TTC549 (cell line): Measurements from ENCODE around the gene SMTN.

Experiments
- FAIRE-seq: peaks from 2 replicates; lab custom pipeline; 2012; peaks lifted over from hg19 to GRCh38; lab: Jason Lieb, UNC

Gene SMTN

GRCh38 chr22:31127181-31127772 lies 46.2 kb downstream of the SMTN start:
- FAIRE-seq, result no peak

GRCh38 chr22:31128156-31128555 lies 47.0 kb downstream of the SMTN start:
- FAIRE-seq, result no peak

- FAIRE-seq, result no peak
These were observed 49.8 kb downstream of the SMTN start for GRCh38 chr22:31130873-31131272.

GRCh38 chr22:31133911-31134310 lies 52.8 kb downstream of the SMTN start:
- no peak for FAIRE-seq

- no peak for FAIRE-seq
These were observed 53.6 kb downstream of the SMTN start for GRCh38 chr22:31134688-31135087.

GRCh38 chr22:31135706-31136105 lies 54.6 kb downstream of the SMTN start:
- no peak for FAIRE-seq

- no peak for FAIRE-seq
These were observed 55.0 kb downstream of the SMTN start for GRCh38 chr22:31136155-31136554.

GRCh38 chr22:31136711-31137110 lies 55.6 kb downstream of the SMTN start:
- FAIRE-seq, result no peak

- no peak for FAIRE-seq
These were observed 56.6 kb downstream of the SMTN start for GRCh38 chr22:31137721-31138120.

GRCh38 chr22:31138126-31138525 lies 57.0 kb downstream of the SMTN start:
- FAIRE-seq, result no peak

GRCh38 chr22:31139066-31139465 lies 57.9 kb downstream of the SMTN start:
- FAIRE-seq, result no peak

GRCh38 chr22:31139866-31140716 lies 59.0 kb downstream of the SMTN start, which contains the start of gene PLA2G3:
TSS of gene PLA2G3 (minus strand) at chr22:31140508. CDS start at chr22:31140354, 154 bp downstream.
- FAIRE-seq, result no peak

GRCh38 chr22:31140746-31141145 lies 59.6 kb downstream of the SMTN start:
- FAIRE-seq, result no peak

- FAIRE-seq, result no peak
These were observed 60.4 kb downstream of the SMTN start for GRCh38 chr22:31141551-31141950.

- no peak for FAIRE-seq
These were observed 61.2 kb downstream of the SMTN start for GRCh38 chr22:31142285-31142684.

GRCh38 chr22:31143038-31143437 lies 61.9 kb downstream of the SMTN start:
- FAIRE-seq, result no peak

- no peak for FAIRE-seq
These were observed 62.4 kb downstream of the SMTN start for GRCh38 chr22:31143537-31143936.

GRCh38 chr22:31144223-31144622 lies 63.1 kb downstream of the SMTN start:
- FAIRE-seq, result no peak

- no peak for FAIRE-seq
These were observed 67.4 kb downstream of the SMTN start for GRCh38 chr22:31148488-31148887.

- FAIRE-seq, result no peak
These were observed 68.0 kb downstream of the SMTN start for GRCh38 chr22:31148953-31149627.

GRCh38 chr22:31150615-31151014 lies 69.5 kb downstream of the SMTN start:
- no peak for FAIRE-seq

- no peak for FAIRE-seq
These were observed 70.8 kb downstream of the SMTN start for GRCh38 chr22:31151872-31152271.

GRCh38 chr22:31153357-31153756 lies 72.2 kb downstream of the SMTN start:
- no peak for FAIRE-seq
